ENCODE results near the gene STIP1. TPM values are rescaled to one million over a fixed set of nuclear protein-coding genes. Genes with fewer than 3 reads are reported as not detected.

STIP1 gene
- total and polyA plus RNA-seq, 2 donors (not counting 1 experiment from before 2014, with no cell fraction given), result 49.8 to 78.7 TPM

- H3K4me3 ChIP-seq (ENCODE audit: control extremely low read depth in 1 of 5, extremely low read depth in 1 of 5, insufficient read depth in 1 of 5, low read depth in 2 of 5, low read length in 4 of 5), result peak within 1 kb of the TSS in 4 of 5 experiments; percentile 76 to 91 (median 83)
- CTCF ChIA-PET, result interaction anchor here (1.0 to 1.5 kb wide), 7 partner anchors 10 to 77 kb away, joined by 3 to 16 read pairs (median 7); partner anchors contain the start of genes ESRRA, FERMT3, NUDT22 and PRDX5
- no peaks in the 10 kb centered on the region for H3K9me3 ChIP-seq (ENCODE audit: control extremely low read depth in 1 of 3, control insufficient read depth in 2 of 3, insufficient read depth in 1 of 3, low read length in 2 of 3)
- POLR2A ChIA-PET, result interaction anchor here (0.6 to 1.4 kb wide), 18 partner anchors 9 to 627 kb away, joined by 3 to 11 read pairs (median 4); partner anchors contain the start of genes DNAJC4, ESRRA, GPR137 and NUDT22
- peak within 1 kb of the TSS; percentile 98 for H3K27ac ChIP-seq (ENCODE audit: low read length in 2 of 2)
- peaks cover 13% of the 10 kb centered on the region for H4K20me1 ChIP-seq (ENCODE audit: control insufficient read depth, insufficient read depth, low read length, poor library complexity, severe bottlenecking)
- WGBS (ENCODE audit: insufficient coverage), result 2% methylated on average over 58 of the region's 58 CpGs
- no peak for TF ChIP-seq CTCF (IDR thresholded peaks at IDR 0.05)
- TF ChIP-seq EZH2 (IDR thresholded peaks at IDR 0.05; ENCODE audit: borderline replicate concordance, insufficient read depth, low read depth, low read length, poor library complexity, severe bottlenecking), result no peak
- no peaks in the 10 kb centered on the region for H3K27me3 Mint-ChIP-seq
- H2AFZ ChIP-seq (ENCODE audit: insufficient read depth, low read depth, low read length, poor library complexity, severe bottlenecking), result peak within 1 kb of the TSS; percentile 74
- H3K9ac ChIP-seq (ENCODE audit: low read length), result peak within 1 kb of the TSS; percentile 81
- H3K4me2 ChIP-seq (replicated peaks; ENCODE audit: low read depth, low read length, poor library complexity, severe bottlenecking), result peak within 1 kb of the TSS; percentile 99
- H3K36me3 ChIP-seq (replicated peaks in 1 of 2; ENCODE audit: control extremely low read depth in 1 of 2, control insufficient read depth in 1 of 2, extremely low read depth in 1 of 2, insufficient read depth in 2 of 2, low read length in 1 of 2), result peaks cover 0 to 38% of the 10 kb centered on the region in 2 experiments
- H3K79me2 ChIP-seq (ENCODE audit: control insufficient read depth, insufficient read depth, low read length), result peaks cover 17% of the 10 kb centered on the region
- peak within 1 kb of the TSS; percentile 91 for H3K4me3 Mint-ChIP-seq
- peak within 1 kb of the TSS; percentile 97 for H3K27ac Mint-ChIP-seq
- H3K9me3 Mint-ChIP-seq (ENCODE audit: insufficient read depth), result no peaks in the 10 kb centered on the region
- peak; percentile 58 for ATAC-seq (ENCODE audit: low read depth)
- peaks cover 62% of the 10 kb centered on the region for H3K4me1 Mint-ChIP-seq
- no peaks in the 10 kb centered on the region for H3K27me3 ChIP-seq (replicated peaks in 1 of 4; ENCODE audit: control extremely low read depth in 1 of 4, control insufficient read depth in 3 of 4, insufficient read depth in 4 of 4, low read length in 3 of 4)
- DNase-seq, result peak; percentile 99
- peaks cover 31 to 63% of the 10 kb centered on the region in 2 donors for H3K4me1 ChIP-seq (ENCODE audit: control insufficient read depth in 2 of 2, insufficient read depth in 2 of 2, low read length in 2 of 2)
- intact Hi-C loops (cut with micrococcal nuclease), result loop anchor here (1.0 to 2.0 kb wide), 7 partner anchors 10 to 65 kb away; partner anchors contain the start of genes BAD, DNAJC4, ESRRA and FERMT3
These were observed 54.7 kb downstream of the STIP1 start, which contains the start of gene FKBP2 for GRCh38 chr11:64240435-64241240. Gene FKBP2, plus strand, starts transcription at chr11:64241095. Its CDS starts 1,293 bp downstream, at chr11:64242388.
